Fibroblast of the aortic adventitia (primary cell): ENCODE data around the gene C1orf52. TPM values are rescaled to one million over a fixed set of nuclear protein-coding genes. Genes with fewer than 3 reads are reported as not detected.

Experiments
- DNase-seq: peaks from one replicate; pipeline ENCODE4 v3.0.0-alpha.2; 2010; ENCODE audit warnings: low read depth
- H3K4me3 ChIP-seq: 2 replicates; pipeline ENCODE4 v1.5.1; 2011; ENCODE audit warnings: low read depth, mild to moderate bottlenecking, control low read depth, low read length, moderate library complexity
- total RNA-seq: library from RNA; depleted of rRNA; stranded (reverse); fragments of >200 nt; gene quantifications from 2 replicates; pipeline ENCODE4 v1.2.3, GENCODE V29; 2012; ENCODE audit warnings: low replicate concordance
- TF ChIP-seq, protein P1 (sequence below): IDR thresholded peaks from 2 replicates; pipeline ENCODE4 v1.5.1; 2011; ENCODE audit warnings: mild to moderate bottlenecking, low read length, control low read depth, inconsistent platforms; ENCODE audit not compliant: insufficient read depth

The C1orf52 gene
- total RNA-seq, 1 donor = 10.8 TPM

- TF ChIP-seq, protein P1, sequence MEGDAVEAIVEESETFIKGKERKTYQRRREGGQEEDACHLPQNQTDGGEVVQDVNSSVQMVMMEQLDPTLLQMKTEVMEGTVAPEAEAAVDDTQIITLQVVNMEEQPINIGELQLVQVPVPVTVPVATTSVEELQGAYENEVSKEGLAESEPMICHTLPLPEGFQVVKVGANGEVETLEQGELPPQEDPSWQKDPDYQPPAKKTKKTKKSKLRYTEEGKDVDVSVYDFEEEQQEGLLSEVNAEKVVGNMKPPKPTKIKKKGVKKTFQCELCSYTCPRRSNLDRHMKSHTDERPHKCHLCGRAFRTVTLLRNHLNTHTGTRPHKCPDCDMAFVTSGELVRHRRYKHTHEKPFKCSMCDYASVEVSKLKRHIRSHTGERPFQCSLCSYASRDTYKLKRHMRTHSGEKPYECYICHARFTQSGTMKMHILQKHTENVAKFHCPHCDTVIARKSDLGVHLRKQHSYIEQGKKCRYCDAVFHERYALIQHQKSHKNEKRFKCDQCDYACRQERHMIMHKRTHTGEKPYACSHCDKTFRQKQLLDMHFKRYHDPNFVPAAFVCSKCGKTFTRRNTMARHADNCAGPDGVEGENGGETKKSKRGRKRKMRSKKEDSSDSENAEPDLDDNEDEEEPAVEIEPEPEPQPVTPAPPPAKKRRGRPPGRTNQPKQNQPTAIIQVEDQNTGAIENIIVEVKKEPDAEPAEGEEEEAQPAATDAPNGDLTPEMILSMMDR = no peak
- DNase-seq = peak; percentile 67
- no peak overlapping the region for H3K4me3 ChIP-seq
Measured at GRCh38 chr1:85240643-85241042, 18.8 kb downstream of the C1orf52 start.

DNA sequence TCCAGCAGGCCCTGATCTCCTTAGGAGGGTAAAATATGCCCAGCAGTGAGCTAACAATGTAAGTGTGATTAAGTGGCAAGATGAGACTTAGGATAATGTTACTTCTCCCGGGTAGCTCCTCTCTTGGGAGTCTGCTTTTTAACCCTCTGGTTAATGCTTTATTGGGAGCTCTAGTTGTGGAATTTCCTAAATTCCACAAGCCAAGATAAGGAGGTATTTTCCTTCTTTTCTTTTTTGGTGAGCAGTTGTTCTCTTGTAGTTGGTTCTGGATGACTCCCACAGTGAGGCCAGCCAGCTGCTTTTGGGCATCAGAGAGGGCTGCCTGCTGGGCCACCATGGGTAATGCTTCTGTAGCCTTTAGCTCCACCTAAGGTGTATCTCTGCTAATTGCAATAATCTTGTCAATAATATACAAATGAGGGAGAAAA lies 19.3 kb downstream of the C1orf52 start:
- TF ChIP-seq, protein P1 = peak; percentile 18
- H3K4me3 ChIP-seq = no peak overlapping the region
- DNase-seq = peak; percentile 62

DNA sequence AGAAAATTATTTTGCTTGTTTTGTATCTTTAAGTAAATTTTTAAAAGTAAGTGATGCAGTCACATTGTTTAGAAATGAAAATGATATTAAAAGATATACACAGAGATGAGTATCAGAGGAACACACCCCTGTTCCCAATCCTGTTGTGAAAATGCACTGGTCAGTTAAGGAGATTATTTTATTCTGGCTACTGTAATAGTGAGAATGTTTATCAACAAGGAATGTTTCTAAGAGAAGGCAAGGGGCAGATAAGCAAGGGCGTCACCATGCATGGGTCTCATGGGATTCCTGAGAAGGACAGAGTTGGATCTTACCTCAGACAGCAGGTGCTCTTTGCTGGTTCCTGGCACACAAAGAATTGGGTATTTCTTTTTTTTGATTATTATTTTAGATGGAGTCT lies 21.8 kb downstream of the C1orf52 start:
- DNase-seq = no peak
- TF ChIP-seq, protein P1 = no peak
- H3K4me3 ChIP-seq = no peak overlapping the region

GRCh38 chr1:85230305-85230977 lies 29.0 kb downstream of the C1orf52 start:
- no peak overlapping the region for H3K4me3 ChIP-seq
- no peak for DNase-seq

DNA sequence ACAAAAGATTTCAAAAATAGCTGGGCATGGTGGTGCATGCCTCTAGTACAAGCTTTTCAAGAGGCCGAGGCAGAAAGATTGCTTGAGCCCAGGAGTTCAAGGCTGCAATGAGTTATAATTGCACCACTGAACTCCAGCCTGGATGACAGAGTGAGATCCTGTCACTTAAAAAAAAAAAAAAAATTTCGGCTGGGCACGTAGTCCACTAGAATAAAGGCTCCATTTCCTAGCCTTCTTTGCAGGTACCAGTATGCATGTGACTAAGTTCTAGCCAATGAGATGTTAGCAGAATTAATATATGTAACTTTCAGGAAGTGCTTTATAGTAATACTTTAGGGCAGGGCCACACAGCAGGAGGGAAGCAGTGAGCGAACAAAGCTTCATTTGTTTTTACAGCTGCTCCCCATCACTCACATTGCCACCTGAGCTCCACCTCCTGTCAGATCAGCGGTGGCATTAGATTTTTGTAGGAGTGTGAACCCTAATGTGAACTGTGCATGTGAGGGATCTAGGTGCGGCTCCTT lies 29.8 kb downstream of the C1orf52 start:
- no peak for DNase-seq
- TF ChIP-seq, protein P1 = no peak
- no peak overlapping the region for H3K4me3 ChIP-seq

More at GRCh38 chr1:85230305-85230977, 29.0 kb downstream of the C1orf52 start:
- TF ChIP-seq, protein P1 = peak; percentile 27

GRCh38 chr1:85228972-85229371 lies 30.5 kb downstream of the C1orf52 start:
- TF ChIP-seq, protein P1 = no peak
- DNase-seq = no peak
- H3K4me3 ChIP-seq = no peak overlapping the region
